NCI-H128 (cell line): Measurements from ENCODE around the gene PTPN12.
"Not testable (repeated sequence)": the region's sequence is repeated elsewhere in the genome, so short reads cannot be mapped to it uniquely, and the experiment has no call there.

Experiments used
- DNase-seq: peaks from one replicate; lab custom pipeline; 2025; ENCODE audit not compliant: unreplicated experiment; lab: John Stamatoyannopoulos, UW

The PTPN12 gene

GRCh38 chr7:77537136-77537777 is at the start of gene PTPN12:
Gene PTPN12 (plus strand): TSS chr7:77537295. CDS start chr7:77537547, 252 bp downstream.
- DNase-seq, result no peak

GRCh38 chr7:77488986-77489385 is 48.1 kb upstream of the PTPN12 start:
- DNase-seq, result no peak

GRCh38 chr7:77497079-77497478 is 40.0 kb upstream of the PTPN12 start:
- DNase-seq, result no peak

GRCh38 chr7:77498659-77499379 is 38.3 kb upstream of the PTPN12 start:
- no peak for DNase-seq

- DNase-seq, result no peak
These were observed 35.9 kb upstream of the PTPN12 start for GRCh38 chr7:77501192-77501515.

- DNase-seq, result no peak
These were observed 32.1 kb upstream of the PTPN12 start for GRCh38 chr7:77504951-77505350.

GRCh38 chr7:77506899-77507298 is 30.2 kb upstream of the PTPN12 start:
- no peak for DNase-seq

- DNase-seq, result not testable (repeated sequence)
These were observed 24.0 kb upstream of the PTPN12 start for GRCh38 chr7:77513002-77513670.

GRCh38 chr7:77516085-77516484 is 21.0 kb upstream of the PTPN12 start:
- DNase-seq, result no peak

GRCh38 chr7:77520261-77520660 is 16.8 kb upstream of the PTPN12 start:
- DNase-seq, result no peak

- not testable (repeated sequence) for DNase-seq
These were observed 15.6 kb upstream of the PTPN12 start for GRCh38 chr7:77521537-77521936.

GRCh38 chr7:77524731-77525130 is 12.4 kb upstream of the PTPN12 start:
- DNase-seq, result no peak

GRCh38 chr7:77525231-77525630 is 11.9 kb upstream of the PTPN12 start:
- DNase-seq, result no peak

- no peak for DNase-seq
These were observed 8.7 kb upstream of the PTPN12 start for GRCh38 chr7:77528368-77528767.

GRCh38 chr7:77529279-77529678 is 7.8 kb upstream of the PTPN12 start:
- DNase-seq, result no peak

- no peak for DNase-seq
These were observed 6.1 kb upstream of the PTPN12 start for GRCh38 chr7:77531038-77531437.

- no peak for DNase-seq
These were observed 4.8 kb upstream of the PTPN12 start for GRCh38 chr7:77532247-77532646.

- DNase-seq, result not testable (repeated sequence)
These were observed 4.4 kb upstream of the PTPN12 start for GRCh38 chr7:77532732-77533131.

GRCh38 chr7:77534046-77534445 is 3.0 kb upstream of the PTPN12 start:
- not testable (repeated sequence) for DNase-seq

- no peak for DNase-seq
These were observed 1.1 kb upstream of the PTPN12 start for GRCh38 chr7:77536017-77536412.

GRCh38 chr7:77536413-77537135 is 521 bp upstream of the PTPN12 start:
- peak; percentile 91 for DNase-seq
